Common myeloid progenitor, CD34-positive (primary cell): ENCODE measurements around the gene AUTS2.

Source experiments
- CTCF ChIA-PET: fragments of 350-600 bp; sonication (Branson Sonifier 250); formaldehyde crosslinking; loops from one replicate; lab custom pipeline; 2021; ENCODE audit warnings: antibody characterized with exemption; lab: Charles Lee
- POLR2A ChIA-PET: fragments of 350-600 bp; sonication (Branson Sonifier 250); formaldehyde crosslinking; loops from one replicate; lab custom pipeline; 2021; ENCODE audit warnings: antibody characterized with exemption; lab: Charles Lee
- DNase-seq, 3 donors: peaks; one replicate each; pipeline versions ENCODE4 v3.0.0 to v3.0.0-alpha.2; 2013
- H3K27ac ChIP-seq, 2 experiments: 1 replicate in 1 of 2; 2 replicates in 1 of 2; pipeline ENCODE4 v1.7.0; 2013; ENCODE audit warnings: inconsistent platforms in 2 of 2, low read length in 2 of 2, mild to moderate bottlenecking in 2 of 2, low read depth in 1 of 2, moderate library complexity in 1 of 2; ENCODE audit not compliant: severe bottlenecking in 2 of 2, insufficient read depth in 1 of 2, poor library complexity in 1 of 2
- H3K27me3 ChIP-seq, 5 experiments: replicated peaks in 2 of 5; 1 replicate in 3 of 5; 2 replicates in 2 of 5; pipeline versions ENCODE4 v1.6.1 to v1.7.0; 2013; ENCODE audit warnings: low read length in 4 of 5, mild to moderate bottlenecking in 2 of 5, moderate library complexity in 2 of 5, inconsistent platforms in 1 of 5; ENCODE audit not compliant: insufficient read depth in 5 of 5, control insufficient read depth in 4 of 5
- H3K36me3 ChIP-seq, 4 experiments: 1 replicate in 2 of 4; 2 replicates in 2 of 4; pipeline versions ENCODE4 v1.6.1 to v1.7.0; 2013; ENCODE audit warnings: low read length in 3 of 4, control low read depth in 1 of 4, mild to moderate bottlenecking in 1 of 4; ENCODE audit not compliant: control insufficient read depth in 4 of 4, insufficient read depth in 4 of 4
- H3K4me1 ChIP-seq, 4 experiments: 1 replicate in 3 of 4; 2 replicates in 1 of 4; pipeline versions ENCODE4 v1.6.1 to v1.7.1; 2013; ENCODE audit warnings: low read length in 3 of 4, mild to moderate bottlenecking in 3 of 4, control low read depth in 1 of 4, inconsistent platforms in 1 of 4, moderate library complexity in 1 of 4; ENCODE audit not compliant: control insufficient read depth in 4 of 4, insufficient read depth in 4 of 4; ENCODE audit errors: control extremely low read depth in 1 of 4
- H3K4me3 ChIP-seq, 7 experiments: 1 replicate in 4 of 7; 2 replicates in 3 of 7; pipeline versions ENCODE4 v1.5.1 to v1.7.0; 2013; ENCODE audit warnings: mild to moderate bottlenecking in 7 of 7, low read length in 6 of 7, moderate library complexity in 6 of 7, inconsistent platforms in 2 of 7, low read depth in 2 of 7, control low read depth in 1 of 7; ENCODE audit not compliant: insufficient read depth in 4 of 7, control insufficient read depth in 1 of 7; ENCODE audit errors: extremely low read depth in 1 of 7
- H3K9me3 ChIP-seq, 5 experiments: 1 replicate in 4 of 5; 2 replicates in 1 of 5; pipeline versions ENCODE4 v1.6.1 to v1.7.1; 2013; ENCODE audit warnings: low read length in 4 of 5, mild to moderate bottlenecking in 2 of 5, inconsistent platforms in 1 of 5, low read depth in 1 of 5, moderate library complexity in 1 of 5; ENCODE audit not compliant: control insufficient read depth in 4 of 5, insufficient read depth in 2 of 5; ENCODE audit errors: control extremely low read depth in 1 of 5
- WGBS: methylation state at CpG from one replicate; pipeline ENCODE4 v1.1.5; 2013; ENCODE audit not compliant: insufficient coverage; 5-methylcytosine and 5-hydroxymethylcytosine counted together

The AUTS2 gene

GRCh38 chr7:70707823-70708243 is 1109.6 kb downstream of the AUTS2 start:
- no peaks in the 10 kb centered on the region for H3K36me3 ChIP-seq
- no peaks in the 10 kb centered on the region for H3K27me3 ChIP-seq
- H3K27ac ChIP-seq = no peak overlapping the region
- 98% methylated on average over 5 of the region's 6 CpGs for WGBS
- peaks cover 0 to 14% (median 5%) of the 10 kb centered on the region in 4 experiments for H3K4me1 ChIP-seq
- H3K9me3 ChIP-seq = no peaks in the 10 kb centered on the region
- no peak for DNase-seq
- H3K4me3 ChIP-seq = no peak overlapping the region
- CTCF ChIA-PET = interaction anchor here (1.0 to 1.4 kb wide), 2 partner anchors 7 to 9 kb away, joined by 3 to 6 read pairs; no protein-coding TSS in a partner anchor
- POLR2A ChIA-PET = no interaction called here

- CTCF ChIA-PET = interaction anchor here (1.7 kb wide), 1 partner anchor 11 kb away, joined by 5 read pairs; no protein-coding TSS in a partner anchor
Measured at GRCh38 chr7:70710011-70710480, 1111.8 kb downstream of the AUTS2 start.

GRCh38 chr7:70710651-70711050 is 1112.4 kb downstream of the AUTS2 start:
- Histone ChIP-seq H3K27ac (no peak overlapping the region), H3K9me3 (peaks cover 0 to 4% (median 2%) of the 10 kb centered on the region in 5 experiments), H3K4me3 (no peak overlapping the region), H3K36me3 (no peaks in the 10 kb centered on the region), H3K4me1 (peaks cover 0 to 14% (median 5%) of the 10 kb centered on the region in 4 experiments), H3K27me3 (no peaks in the 10 kb centered on the region)
- no peak for DNase-seq
- 87% methylated on average over 3 of the region's 3 CpGs for WGBS
- ChIA-PET CTCF (interaction anchor here (1.7 kb wide), 1 partner anchor 12 kb away, joined by 5 read pairs; no protein-coding TSS in a partner anchor), POLR2A (no interaction called here)

More at GRCh38 chr7:70710011-70710480, 1111.8 kb downstream of the AUTS2 start:
- no peak overlapping the region for H3K4me3 ChIP-seq
- H3K27me3 ChIP-seq = no peaks in the 10 kb centered on the region
- no peak overlapping the region for H3K27ac ChIP-seq
- peaks cover 0 to 4% (median 2%) of the 10 kb centered on the region in 5 experiments for H3K9me3 ChIP-seq
- peaks cover 0 to 14% (median 5%) of the 10 kb centered on the region in 4 experiments for H3K4me1 ChIP-seq
- WGBS = 70% methylated on average over 3 of the region's 4 CpGs
- POLR2A ChIA-PET = no interaction called here
- peak in 2 of 3 donors; percentile 67 to 81 for DNase-seq
- H3K36me3 ChIP-seq = no peaks in the 10 kb centered on the region

- CTCF ChIA-PET = interaction anchor here (1.7 kb wide), 1 partner anchor 13 kb away, joined by 5 read pairs; no protein-coding TSS in a partner anchor
- POLR2A ChIA-PET = no interaction called here
- 95% methylated on average over 9 of the region's 11 CpGs for WGBS
- Histone ChIP-seq H3K36me3 (no peaks in the 10 kb centered on the region), H3K27ac (no peak overlapping the region), H3K4me3 (no peak overlapping the region), H3K9me3 (peaks cover 0 to 4% (median 2%) of the 10 kb centered on the region in 5 experiments), H3K4me1 (peaks cover 0 to 14% (median 5%) of the 10 kb centered on the region in 4 experiments), H3K27me3 (no peaks in the 10 kb centered on the region)
- no peak for DNase-seq
Measured at GRCh38 chr7:70711452-70711851, 1113.2 kb downstream of the AUTS2 start.

- no peak for DNase-seq
- Histone ChIP-seq H3K4me3 (no peak overlapping the region), H3K9me3 (peaks cover 0 to 4% (median 2%) of the 10 kb centered on the region in 5 experiments), H3K36me3 (no peaks in the 10 kb centered on the region), H3K27ac (no peak overlapping the region), H3K4me1 (peaks cover 0 to 14% (median 6%) of the 10 kb centered on the region in 4 experiments), H3K27me3 (no peaks in the 10 kb centered on the region)
- ChIA-PET CTCF (interaction anchor here (1.0 to 1.7 kb wide), 3 partner anchors 8 to 10 kb away, joined by 3 to 4 read pairs (median 3); no protein-coding TSS in a partner anchor), POLR2A (no interaction called here)
- WGBS = 100% methylated on average over 3 of the region's 5 CpGs
Measured at GRCh38 chr7:70712942-70713341, 1114.7 kb downstream of the AUTS2 start.

- CTCF ChIA-PET = interaction anchor here (1.1 to 1.7 kb wide), 4 partner anchors 7 to 16 kb away, joined by 3 to 5 read pairs (median 3); no protein-coding TSS in a partner anchor
- Histone ChIP-seq H3K27ac (no peak overlapping the region), H3K27me3 (no peaks in the 10 kb centered on the region), H3K36me3 (no peaks in the 10 kb centered on the region), H3K4me3 (no peak overlapping the region), H3K4me1 (peaks cover 0 to 14% (median 6%) of the 10 kb centered on the region in 4 experiments), H3K9me3 (peaks cover 0 to 4% (median 2%) of the 10 kb centered on the region in 5 experiments)
- 92% methylated on average over 6 of the region's 6 CpGs for WGBS
- DNase-seq = no peak
- POLR2A ChIA-PET = no interaction called here
Measured at GRCh38 chr7:70714506-70715038, 1116.3 kb downstream of the AUTS2 start.
